Left ventricle myocardium inferior (tissue), 1 donor: Measurements from ENCODE around the gene UBA6. TPM values are rescaled to one million over a fixed set of nuclear protein-coding genes. Genes with fewer than 3 reads are reported as not detected.

ENCODE experiments used
- DNase-seq: peaks from one replicate; pipeline ENCODE4 v3.0.0-alpha.2; 2020
- H3K27ac ChIP-seq: fragments of 200-600 bp; replicated peaks from 2 replicates; pipeline ENCODE4 v1.8.0; 2021
- H3K27me3 ChIP-seq: fragments of 200-600 bp; 2 replicates; pipeline ENCODE4 v1.8.0; 2021; ENCODE audit warnings: low read depth
- H3K36me3 ChIP-seq: fragments of 200-600 bp; 2 replicates; pipeline ENCODE4 v1.8.0; 2021
- H3K4me1 ChIP-seq: fragments of 200-600 bp; 2 replicates; pipeline ENCODE4 v1.8.0; 2021
- H3K4me3 ChIP-seq: fragments of 200-600 bp; 2 replicates; pipeline ENCODE4 v1.8.0; 2021; ENCODE audit warnings: mild to moderate bottlenecking, moderate library complexity
- H3K9me3 ChIP-seq: fragments of 200-600 bp; replicated peaks from 2 replicates; pipeline ENCODE4 v1.8.0; 2021
- intact Hi-C: fragments of 100-400 bp; cut with micrococcal nuclease; formaldehyde crosslinking; loops from one replicate; pipeline ENCODE4 v1.11.0; 2022
- total RNA-seq: library from RNA; stranded (reverse); fragmentation: NEBNext Ultra II Directional; extraction: Animal tissue kit (Norgen Biotek cat#: 25700); gene quantifications from one replicate; pipeline ENCODE4 v1.2.1, GENCODE V29; 2021
- TF ChIP-seq, protein P1 (sequence below): fragments of 200-600 bp; IDR thresholded peaks from 2 replicates; pipeline ENCODE4 v1.8.0; 2021; ENCODE audit warnings: antibody characterized with exemption, mild to moderate bottlenecking, borderline replicate concordance
- donor health status: DM: no; HTN: yes; CAD: no; lungs with severe emphysema.

The UBA6 gene
- total RNA-seq, 1 donor from 2014 or later: 18.2 TPM

DNA sequence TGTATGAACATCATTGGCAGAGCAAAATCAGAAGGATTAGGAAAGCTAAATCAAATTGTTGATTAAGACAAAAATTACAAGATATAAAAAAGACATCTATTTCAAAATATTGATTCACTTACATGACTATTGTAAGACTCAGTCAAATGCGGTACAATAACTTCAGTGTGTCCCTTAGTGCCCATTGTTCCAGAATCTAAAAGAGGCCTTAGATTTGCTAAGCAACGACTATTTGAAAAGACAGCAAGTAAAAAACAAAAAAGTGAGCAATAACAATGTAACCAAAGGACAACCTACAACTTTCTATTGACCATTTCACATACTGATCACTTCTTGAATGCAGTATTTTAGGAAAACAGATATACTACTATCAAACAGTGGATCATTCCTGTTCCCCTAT lies 65.6 kb downstream of the UBA6 start:
- intact Hi-C loops: no loop called here
- H3K27ac ChIP-seq: no peak overlapping the region
- no peak overlapping the region for H3K4me3 ChIP-seq
- peaks cover 59% of the 10 kb centered on the region for H3K36me3 ChIP-seq
- TF ChIP-seq, protein P1, sequence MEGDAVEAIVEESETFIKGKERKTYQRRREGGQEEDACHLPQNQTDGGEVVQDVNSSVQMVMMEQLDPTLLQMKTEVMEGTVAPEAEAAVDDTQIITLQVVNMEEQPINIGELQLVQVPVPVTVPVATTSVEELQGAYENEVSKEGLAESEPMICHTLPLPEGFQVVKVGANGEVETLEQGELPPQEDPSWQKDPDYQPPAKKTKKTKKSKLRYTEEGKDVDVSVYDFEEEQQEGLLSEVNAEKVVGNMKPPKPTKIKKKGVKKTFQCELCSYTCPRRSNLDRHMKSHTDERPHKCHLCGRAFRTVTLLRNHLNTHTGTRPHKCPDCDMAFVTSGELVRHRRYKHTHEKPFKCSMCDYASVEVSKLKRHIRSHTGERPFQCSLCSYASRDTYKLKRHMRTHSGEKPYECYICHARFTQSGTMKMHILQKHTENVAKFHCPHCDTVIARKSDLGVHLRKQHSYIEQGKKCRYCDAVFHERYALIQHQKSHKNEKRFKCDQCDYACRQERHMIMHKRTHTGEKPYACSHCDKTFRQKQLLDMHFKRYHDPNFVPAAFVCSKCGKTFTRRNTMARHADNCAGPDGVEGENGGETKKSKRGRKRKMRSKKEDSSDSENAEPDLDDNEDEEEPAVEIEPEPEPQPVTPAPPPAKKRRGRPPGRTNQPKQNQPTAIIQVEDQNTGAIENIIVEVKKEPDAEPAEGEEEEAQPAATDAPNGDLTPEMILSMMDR: no peak
- H3K4me1 ChIP-seq: no peaks in the 10 kb centered on the region
- H3K9me3 ChIP-seq: no peaks in the 10 kb centered on the region
- no peaks in the 10 kb centered on the region for H3K27me3 ChIP-seq
- no peak for DNase-seq

DNA sequence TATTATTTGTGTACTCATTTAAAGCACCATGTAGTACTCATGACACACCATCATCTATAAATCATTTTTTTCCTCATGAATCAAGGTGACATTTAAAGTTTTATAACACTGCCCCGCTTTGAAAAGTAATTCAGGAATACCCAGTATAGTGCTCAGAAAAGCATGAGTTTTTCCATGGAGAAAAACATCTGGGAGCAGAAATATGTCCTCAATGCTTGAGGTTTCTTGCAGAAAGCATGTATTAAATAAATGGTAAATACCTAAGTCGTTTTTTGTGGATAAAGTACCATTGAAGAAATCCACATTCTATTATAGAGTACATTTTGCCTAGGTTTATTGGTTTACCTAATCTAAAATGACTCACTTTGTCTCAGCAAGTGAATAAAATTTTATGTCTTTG lies 66.2 kb downstream of the UBA6 start:
- DNase-seq: no peak

DNA sequence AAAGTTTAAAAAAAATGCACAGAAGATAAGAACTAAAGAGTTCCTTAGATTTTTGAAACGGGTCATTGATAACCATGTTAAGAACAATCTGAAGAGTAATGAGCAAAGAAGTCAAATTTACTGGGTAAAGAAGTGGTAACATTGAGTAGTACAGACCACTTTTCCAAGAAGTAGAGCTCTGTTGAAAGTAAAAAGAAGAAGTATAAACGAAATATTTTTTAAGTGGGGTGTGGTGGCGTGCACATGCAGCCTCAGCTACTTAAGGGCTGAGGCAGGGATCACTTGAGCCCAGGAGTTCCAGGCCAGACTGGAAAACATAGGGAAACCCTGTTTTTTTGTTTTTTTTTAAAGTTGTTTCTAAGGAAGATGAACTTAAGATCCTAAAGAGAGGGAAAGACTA lies 68.5 kb downstream of the UBA6 start:
- H3K4me3 ChIP-seq: no peak overlapping the region

More for the DNA sequence above, 66.2 kb downstream of the UBA6 start:
- TF ChIP-seq, protein P1: no peak
- Histone ChIP-seq H3K4me1 (no peaks in the 10 kb centered on the region), H3K36me3 (peaks cover 58% of the 10 kb centered on the region), H3K4me3 (no peak overlapping the region), H3K27ac (no peak overlapping the region), H3K9me3 (no peaks in the 10 kb centered on the region), H3K27me3 (no peaks in the 10 kb centered on the region)
- intact Hi-C loops: no loop called here

DNA sequence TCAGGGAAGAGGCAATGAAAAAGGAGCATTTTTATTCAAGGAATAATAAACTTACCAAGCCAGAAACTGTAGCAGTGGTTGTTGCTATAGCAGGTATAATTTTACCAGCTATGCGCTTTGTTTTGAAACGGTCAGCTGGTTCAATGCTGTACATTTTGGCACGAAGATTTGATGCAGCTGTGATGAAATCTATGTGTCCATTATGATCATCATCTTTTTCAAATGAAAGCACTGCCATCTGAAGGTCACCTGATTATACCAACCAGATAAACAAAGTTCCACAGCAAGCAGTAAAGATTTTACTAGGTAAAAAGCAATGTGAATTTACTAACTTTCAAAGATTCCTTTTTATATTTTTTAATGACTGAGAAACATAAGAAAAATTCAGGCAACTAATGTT lies 76.0 kb downstream of the UBA6 start:
- Histone ChIP-seq H3K4me3 (no peak overlapping the region), H3K4me1 (no peaks in the 10 kb centered on the region), H3K27me3 (no peaks in the 10 kb centered on the region), H3K36me3 (peaks cover 80% of the 10 kb centered on the region), H3K27ac (no peak overlapping the region), H3K9me3 (no peaks in the 10 kb centered on the region)
- TF ChIP-seq, protein P1: no peak
- intact Hi-C loops: no loop called here
- no peak for DNase-seq

More for the DNA sequence above, 68.5 kb downstream of the UBA6 start:
- no peaks in the 10 kb centered on the region for H3K4me1 ChIP-seq
- no peaks in the 10 kb centered on the region for H3K9me3 ChIP-seq
- H3K27ac ChIP-seq: no peak overlapping the region
- intact Hi-C loops: no loop called here
- DNase-seq: no peak
- H3K36me3 ChIP-seq: peaks cover 64% of the 10 kb centered on the region
- H3K27me3 ChIP-seq: no peaks in the 10 kb centered on the region
- TF ChIP-seq, protein P1: no peak

DNA sequence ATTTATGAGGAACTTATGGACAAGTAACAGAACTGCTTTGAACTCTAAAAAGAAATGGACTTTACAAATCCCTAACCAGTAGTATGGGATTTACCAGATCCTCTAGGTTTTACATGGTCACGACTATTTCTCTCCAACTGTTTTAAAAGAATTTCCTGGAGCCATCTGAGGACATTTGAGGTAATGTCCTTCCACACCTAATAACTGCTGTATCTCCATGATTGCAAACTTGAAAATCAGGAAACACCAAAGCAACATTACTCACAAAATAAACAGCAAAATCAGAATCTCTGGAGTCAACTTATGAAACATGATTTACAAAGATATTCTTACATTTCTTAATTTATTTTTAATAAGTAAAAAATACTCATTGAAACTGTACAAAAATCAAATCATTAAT lies 84.5 kb downstream of the UBA6 start:
- no peak for DNase-seq
- no peaks in the 10 kb centered on the region for H3K27me3 ChIP-seq
- TF ChIP-seq, protein P1: no peak
- H3K4me3 ChIP-seq: no peak overlapping the region
- H3K27ac ChIP-seq: no peak overlapping the region
- peaks cover 54% of the 10 kb centered on the region for H3K36me3 ChIP-seq
- H3K9me3 ChIP-seq: peaks cover 17% of the 10 kb centered on the region
- intact Hi-C loops: loop anchor here (5.0 kb wide), 1 partner anchor 411 kb away; no protein-coding TSS in a partner anchor
- H3K4me1 ChIP-seq: no peaks in the 10 kb centered on the region
